Ovary (tissue), 9 donors: ENCODE measurements around the gene DDR2. TPM values are rescaled to one million over a fixed set of nuclear protein-coding genes. Genes with fewer than 3 reads are reported as not detected.

ENCODE experiments used
- DNase-seq, 5 donors: peaks; one replicate each; pipeline ENCODE4 v3.0.0-alpha.2; 2019 to 2020
- H3K27ac ChIP-seq, 2 donors: fragments of 200-600 bp; one replicate each; pipeline versions ENCODE4 v1.5.1 to v1.8.0; 2019 to 2022
- H3K27me3 ChIP-seq: fragments of 200-600 bp; one replicate; pipeline ENCODE4 v1.8.0; 2022
- H3K36me3 ChIP-seq: fragments of 200-600 bp; sonication (generic); one replicate; pipeline ENCODE4 v1.5.1; 2019
- H3K4me1 ChIP-seq: one replicate; pipeline ENCODE4 v1.8.1; 2013; ENCODE audit warnings: mild to moderate bottlenecking, moderate library complexity; ENCODE audit not compliant: insufficient read depth
- H3K4me3 ChIP-seq: fragments of 200-600 bp; sonication (generic); one replicate; pipeline ENCODE4 v1.5.1; 2017
- H3K9me3 ChIP-seq, 2 donors: fragments of 200-600 bp in 1 of 2; sonication (generic) in 1 of 2; one replicate each; pipeline versions ENCODE4 v1.5.1 to v1.8.1; 2013 to 2019; ENCODE audit warnings: mild to moderate bottlenecking in 1 of 2, moderate library complexity in 1 of 2
- CTCF ChIP-seq, 3 donors: fragments of 450-650 bp in 2 of 3; fragments of 200-600 bp in 1 of 3; IDR thresholded peaks; one replicate each; pipeline versions ENCODE4 v1.5.1 to v1.8.0; 2016 to 2022; ENCODE audit warnings: antibody characterized with exemption in 3 of 3, mild to moderate bottlenecking in 1 of 3
- EP300 ChIP-seq: sonication (generic); formaldehyde crosslinking; IDR thresholded peaks from one replicate; pipeline ENCODE4 v1.6.1; 2017; ENCODE audit warnings: antibody characterized with exemption
- POLR2A ChIP-seq: fragments of 450-650 bp; IDR thresholded peaks from one replicate; pipeline ENCODE4 v1.6.1; 2017; ENCODE audit warnings: antibody characterized with exemption, mild to moderate bottlenecking, moderate library complexity
- WGBS, 3 donors: extraction: QIAGEN DNeasy Blood & Tissue Kit in 1 of 3; methylation state at CpG; one replicate each; pipeline versions ENCODE4 v1.1.5 to v1.1.7; 2013 to 2017; 5-methylcytosine and 5-hydroxymethylcytosine counted together
- intact Hi-C, 4 donors: fragments of 100-400 bp; cut with DNase I; formaldehyde crosslinking; loops; one replicate each; pipeline versions ENCODE4 v1.11.0 to v1.15.1; 2022 to 2023
- polyA plus RNA-seq, 2 donors: library from polyadenylated mRNA; stranded (reverse); fragments of 200-250 nt in 1 of 2; fragments of 350-450 nt in 1 of 2; fragmentation: Illumina TruSeq in 1 of 2; extraction: RNeasy Lipid Tissue Mini Kit (QIAGEN cat#74804) in 1 of 2; gene quantifications; one replicate each; pipeline ENCODE4 v1.2.3, GENCODE V29; 2013 to 2014
- total RNA-seq, 7 donors: library from RNA; depleted of rRNA in 2 of 7; stranded (reverse); fragments of >200 nt in 2 of 7; fragmentation: NEBNext Ultra II Directional in 3 of 7; extraction: Animal tissue kit (Norgen Biotek cat#: 25700) in 3 of 7; gene quantifications; one replicate each; pipeline versions ENCODE4 v1.1.0 to v1.2.4, GENCODE V29; 2016 to 2023
- donor health status: DM: no; HTN: no; CAD: no; lungs with moderate emphysema.
- donor health status: DM: no; HTN: no; CAD: no.
- donor health status: Bipolar disorder and iron deficiency.
- donor health status: DM: yes; HTN: yes; CAD: no.
- donor health status: DM: no; HTN: no; CAD: no.
- donor health status: DM: yes; HTN: yes; CAD: no.

The DDR2 gene
- total and polyA plus RNA-seq, 9 donors: 25.6 to 143 (median 79.0) TPM

- DNase-seq: no peak
- Histone ChIP-seq H3K4me3 (no peak overlapping the region), H3K27ac (no peak overlapping the region), H3K36me3 (no peaks in the 10 kb centered on the region), H3K9me3 (no peaks in the 10 kb centered on the region), H3K27me3 (no peaks in the 10 kb centered on the region), H3K4me1 (no peaks in the 10 kb centered on the region)
- TF ChIP-seq POLR2A (no peak), CTCF (IDR thresholded peaks at IDR 0.05) (no peak), EP300 (peak; percentile 77)
- 91 to 95% (median 93%) methylated on average over 3 of the region's 3 CpGs for WGBS, 3 donors
- intact Hi-C loops: no loop called here
Measured at GRCh38 chr1:162605225-162605927, 26.9 kb upstream of the DDR2 start.

DNA sequence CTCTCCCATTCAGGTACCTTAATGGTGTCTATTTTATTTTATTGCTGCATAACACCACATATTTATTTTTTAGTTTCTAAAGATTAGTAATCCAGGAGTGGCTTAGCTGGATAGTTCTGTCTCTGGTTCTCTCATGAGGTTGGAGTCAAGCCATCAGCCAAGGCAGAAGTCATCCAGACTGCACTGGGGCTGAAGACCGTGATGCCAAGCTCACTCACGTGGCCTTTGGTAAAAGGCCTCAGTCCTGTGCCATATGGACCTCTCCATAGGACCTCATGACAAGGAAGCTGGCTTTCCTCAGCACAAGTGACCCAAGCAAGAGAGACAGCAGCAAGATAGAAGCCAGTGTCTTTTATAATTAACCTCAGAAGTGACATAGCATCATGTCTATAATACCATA is 23.0 kb upstream of the DDR2 start:
- intact Hi-C loops: no loop called here
- TF ChIP-seq POLR2A (no peak), EP300 (no peak), CTCF (IDR thresholded peaks at IDR 0.05) (no peak)
- 90 to 95% (median 93%) methylated on average over 2 of the region's 2 CpGs for WGBS, 3 donors

GRCh38 chr1:162612606-162613400 is 19.5 kb upstream of the DDR2 start:
- peak in 1 of 5 donors; percentile 51 for DNase-seq
- Histone ChIP-seq H3K4me3 (no peak overlapping the region), H3K27me3 (no peaks in the 10 kb centered on the region), H3K27ac (no peak overlapping the region), H3K36me3 (no peaks in the 10 kb centered on the region), H3K4me1 (peaks cover 2% of the 10 kb centered on the region), H3K9me3 (peaks cover 0 to 3% of the 10 kb centered on the region in 2 donors)
- no peak for TF ChIP-seq EP300
- no peak for TF ChIP-seq POLR2A
- TF ChIP-seq CTCF (IDR thresholded peaks at IDR 0.05): no peak
- WGBS, 3 donors: 25 to 43% (median 38%) methylated on average over 8 of the region's 8 CpGs
- intact Hi-C loops: no loop called here

More for the DNA sequence above, 23.0 kb upstream of the DDR2 start:
- Histone ChIP-seq H3K4me1 (peaks cover 2% of the 10 kb centered on the region), H3K4me3 (no peak overlapping the region), H3K36me3 (no peaks in the 10 kb centered on the region), H3K9me3 (no peaks in the 10 kb centered on the region), H3K27ac (no peak overlapping the region), H3K27me3 (no peaks in the 10 kb centered on the region)
- DNase-seq: no peak

- Histone ChIP-seq H3K4me3 (no peak overlapping the region), H3K36me3 (no peaks in the 10 kb centered on the region), H3K27me3 (no peaks in the 10 kb centered on the region), H3K9me3 (peaks cover 0 to 3% of the 10 kb centered on the region in 2 donors), H3K4me1 (peaks cover 2% of the 10 kb centered on the region), H3K27ac (no peak overlapping the region)
- 81 to 89% (median 82%) methylated on average over 1 of the region's 1 CpG for WGBS, 3 donors
- intact Hi-C loops: no loop called here
- TF ChIP-seq EP300 (no peak), CTCF (IDR thresholded peaks at IDR 0.05) (no peak), POLR2A (no peak)
- DNase-seq: no peak
Measured at GRCh38 chr1:162616848-162617247, 15.4 kb upstream of the DDR2 start.
